HepG2 (cell line): ENCODE results near the gene SCYL1. TPM values are rescaled to one million over a fixed set of nuclear protein-coding genes. Genes with fewer than 3 reads are reported as not detected.
A peak's percentile ranks its signal among the peaks of the same experiment; 100 is the strongest.

Experiments used
- ATF2 ChIP-seq: sonication (generic); formaldehyde crosslinking; IDR thresholded peaks from 2 replicates; pipeline ENCODE4 v1.4.0; 2020; ENCODE audit warnings: missing genetic modification reagents
- CREM ChIP-seq, 2 experiments: sonication (generic) in 1 of 2; formaldehyde crosslinking in 1 of 2; IDR thresholded peaks; 2 replicates each; pipeline versions ENCODE4 v1.4.0 to v1.6.1; 2016 to 2020; ENCODE audit warnings: antibody characterized with exemption in 1 of 2, mild to moderate bottlenecking in 1 of 2, missing genetic modification reagents in 1 of 2
- ERF ChIP-seq: IDR thresholded peaks from 2 replicates; pipeline ENCODE4 v1.6.1; 2018; ENCODE audit warnings: missing biosample characterization, missing genetic modification reagents
- FOXA1 ChIP-seq, 2 experiments: fragments of 450-650 bp in 1 of 2; sonication (generic) in 1 of 2; formaldehyde crosslinking in 1 of 2; IDR thresholded peaks; 2 replicates each; pipeline versions ENCODE4 v1.4.0 to v1.6.1; 2016 to 2020; ENCODE audit warnings: missing genetic modification reagents in 1 of 2
- KDM3A ChIP-seq: IDR thresholded peaks from 2 replicates; pipeline ENCODE4 v1.6.1; 2018; ENCODE audit warnings: low read depth, missing compliant biosample characterization
- KMT2B ChIP-seq: IDR thresholded peaks from 2 replicates; pipeline ENCODE4 v1.6.1; 2016; ENCODE audit warnings: missing genetic modification reagents, missing compliant biosample characterization
- TCF12 ChIP-seq, 2 experiments: fragments of 450-650 bp in 1 of 2; sonication (generic) in 1 of 2; formaldehyde crosslinking in 1 of 2; IDR thresholded peaks; 2 replicates each; pipeline versions ENCODE4 v1.6.1 to v1.8.0; 2017 to 2022; ENCODE audit warnings: antibody characterized with exemption in 1 of 2, mild to moderate bottlenecking in 1 of 2, missing genetic modification reagents in 1 of 2, moderate library complexity in 1 of 2
- TFDP2 ChIP-seq: sonication (generic); formaldehyde crosslinking; IDR thresholded peaks from 2 replicates; pipeline ENCODE4 v1.4.0; 2020; ENCODE audit warnings: missing genetic modification reagents
- THAP7 ChIP-seq: sonication (generic); formaldehyde crosslinking; IDR thresholded peaks from 2 replicates; pipeline ENCODE4 v1.8.1; 2023; ENCODE audit warnings: mild to moderate bottlenecking, missing genetic modification reagents
- UBTF ChIP-seq: sonication (generic); formaldehyde crosslinking; IDR thresholded peaks from 2 replicates; pipeline ENCODE4 v1.4.0; 2020; ENCODE audit warnings: mild to moderate bottlenecking, missing genetic modification reagents
- ZFX ChIP-seq: sonication (generic); formaldehyde crosslinking; IDR thresholded peaks from 2 replicates; pipeline ENCODE4 v1.4.0; 2020; ENCODE audit warnings: mild to moderate bottlenecking, low read depth, missing genetic modification reagents, moderate library complexity
- ZFYVE20 ChIP-seq: sonication (generic); formaldehyde crosslinking; IDR thresholded peaks from 2 replicates; pipeline ENCODE4 v1.8.0; 2023; ENCODE audit warnings: low read depth, mild to moderate bottlenecking, moderate library complexity, missing genetic modification reagents, borderline replicate concordance
- ZNF275 ChIP-seq: sonication (generic); formaldehyde crosslinking; IDR thresholded peaks from 2 replicates; pipeline ENCODE4 v1.8.0; 2022; ENCODE audit warnings: missing genetic modification reagents, mild to moderate bottlenecking, inconsistent platforms, borderline replicate concordance
- ZNF468 ChIP-seq: sonication (generic); formaldehyde crosslinking; IDR thresholded peaks from 2 replicates; pipeline ENCODE4 v1.8.0; 2022; ENCODE audit warnings: mild to moderate bottlenecking, moderate library complexity, missing genetic modification reagents
- ZNF580 ChIP-seq: IDR thresholded peaks from 2 replicates; pipeline ENCODE4 v1.6.1; 2016; ENCODE audit warnings: low read depth, borderline replicate concordance
- ZNF720 ChIP-seq: sonication (generic); formaldehyde crosslinking; IDR thresholded peaks from 2 replicates; pipeline ENCODE4 v1.4.0; 2020; ENCODE audit warnings: missing genetic modification reagents
- ZNF746 ChIP-seq: sonication (generic); formaldehyde crosslinking; IDR thresholded peaks from 2 replicates; pipeline ENCODE4 v1.8.0; 2022; ENCODE audit warnings: mild to moderate bottlenecking, missing genetic modification reagents
- ZNF747 ChIP-seq: sonication (generic); formaldehyde crosslinking; IDR thresholded peaks from 2 replicates; pipeline ENCODE4 v1.8.1; 2023; ENCODE audit warnings: missing genetic modification reagents, mild to moderate bottlenecking, borderline replicate concordance
- polyA plus RNA-seq, 8 experiments: library from polyadenylated mRNA; depleted of rRNA in 3 of 8; stranded (reverse) in 7 of 8; unstranded in 1 of 8; fragments of >200 nt; fragmentation: Illumina TruSeq in 4 of 8; extraction: Trizol in 4 of 8; gene quantifications; 2 replicates each; pipeline versions ENCODE4 v1.2.1 to v1.2.3, GENCODE V29; 2011 to 2016; ENCODE audit warnings: low read depth in 4 of 8, missing spikeins in 1 of 8, mixed read lengths in 1 of 8; ENCODE audit not compliant: insufficient read depth in 1 of 8
- total RNA-seq, 5 experiments: library from RNA; depleted of rRNA; stranded (reverse); fragments of >200 nt; fragmentation: Illumina TruSeq; extraction: Trizol; gene quantifications; 2 replicates each; pipeline ENCODE4 v1.2.3, GENCODE V29; 2016; ENCODE audit warnings: low read depth in 1 of 5

The SCYL1 gene
- total and polyA plus RNA-seq, 2 of the 13 experiments (the other 11 are each of a cell fraction or from before 2014, with no cell fraction given) = 65.9 to 103 TPM

GRCh38 chr11:65479184-65480145, 45.4 kb upstream of the SCYL1 start (continued):
- TF ChIP-seq ZNF275 (CRISPR knock-in tag) (no peak; the same call in 1 of the 2 replicates), ZFYVE20 (CRISPR knock-in tag) (no peak), ATF2 (CRISPR knock-in tag) (0 out of 2 replicates have a peak, but pooled peaks have one; percentile 11), ZNF720 (no peak), KDM3A (CRISPR knock-in tag) (peak; percentile 58; the same call in 1 of the 2 replicates), TCF12 (IDR thresholded peaks at IDR 0.05) (no peak), TCF12 (CRISPR knock-in tag; IDR thresholded peaks at IDR 0.05) (0 out of 2 replicates have a peak, but pooled peaks have one; percentile 40), UBTF (CRISPR knock-in tag) (peak; percentile 58), ZNF746 (no peak), ZNF580 (CRISPR knock-in tag) (0 out of 2 replicates have a peak, but pooled peaks have one; percentile 43), CREM (IDR thresholded peaks at IDR 0.05) (peak; percentile 21; the same call in 1 of the 2 replicates), CREM (CRISPR knock-in tag; IDR thresholded peaks at IDR 0.05) (no peak), TFDP2 (no peak), ZFX (CRISPR knock-in tag) (peak; percentile 48), KMT2B (no peak), ZNF747 (CRISPR knock-in tag) (0 out of 2 replicates have a peak, but pooled peaks have one; percentile 33), FOXA1 (IDR thresholded peaks at IDR 0.05) (no peak), FOXA1 (CRISPR knock-in tag; IDR thresholded peaks at IDR 0.05) (peak; percentile 26; the same call in 1 of the 2 replicates), ERF (CRISPR knock-in tag) (peak; percentile 48; the same call in 1 of the 2 replicates), THAP7 (0 out of 2 replicates have a peak, but pooled peaks have one; percentile 48), ZNF468 (CRISPR knock-in tag) (no peak)
